ENCODE measurements around the gene COL9A1. TPM values are rescaled to one million over a fixed set of nuclear protein-coding genes. Genes with fewer than 3 reads are reported as not detected.

Gene COL9A1
- polyA plus RNA-seq, 1 experiment = not detected

- ChIA-PET POLR2A (no interaction called here), CTCF (interaction anchor here (0.8 to 3.9 kb wide), 5 partner anchors 9 to 147 kb away, joined by 3 to 55 read pairs (median 16); no protein-coding TSS in a partner anchor)
- no peaks in the 10 kb centered on the region for H3K36me3 ChIP-seq (ENCODE audit: control insufficient read depth, insufficient read depth, low read length)
- no peak overlapping the region for H3K4me3 ChIP-seq (ENCODE audit: low read depth, low read length)
- no peak for TF ChIP-seq CTCF (IDR thresholded peaks at IDR 0.05; ENCODE audit: insufficient read depth, low read depth, low read length)
- no peaks in the 10 kb centered on the region for H3K27me3 ChIP-seq (ENCODE audit: control insufficient read depth, insufficient read depth, low read length)
- no peak for DNase-seq (ENCODE audit: low read depth)
Observed at GRCh38 chr6:70222439-70222749, 80.5 kb downstream of the COL9A1 start.

- H3K27me3 ChIP-seq (ENCODE audit: control insufficient read depth, insufficient read depth, low read length) = no peaks in the 10 kb centered on the region
- no peaks in the 10 kb centered on the region for H3K36me3 ChIP-seq (ENCODE audit: control insufficient read depth, insufficient read depth, low read length)
- ChIA-PET CTCF (interaction anchor here (0.6 to 3.9 kb wide), 24 partner anchors 10 to 796 kb away, joined by 3 to 55 read pairs (median 4); no protein-coding TSS in a partner anchor), POLR2A (no interaction called here)
- no peak overlapping the region for H3K4me3 ChIP-seq (ENCODE audit: low read depth, low read length)
- no peak for TF ChIP-seq CTCF (IDR thresholded peaks at IDR 0.05; ENCODE audit: insufficient read depth, low read depth, low read length)
- DNase-seq (ENCODE audit: low read depth) = no peak
Observed at GRCh38 chr6:70221715-70222438, 81.0 kb downstream of the COL9A1 start.

GRCh38 chr6:70221025-70221714 is 81.7 kb downstream of the COL9A1 start:
- ChIA-PET POLR2A (no interaction called here), CTCF (interaction anchor here (0.6 to 3.9 kb wide), 27 partner anchors 9 to 797 kb away, joined by 3 to 55 read pairs (median 4); no protein-coding TSS in a partner anchor)
- H3K36me3 ChIP-seq (ENCODE audit: control insufficient read depth, insufficient read depth, low read length) = no peaks in the 10 kb centered on the region
- no peaks in the 10 kb centered on the region for H3K27me3 ChIP-seq (ENCODE audit: control insufficient read depth, insufficient read depth, low read length)
- no peak overlapping the region for H3K4me3 ChIP-seq (ENCODE audit: low read depth, low read length)
- no peak for DNase-seq (ENCODE audit: low read depth)
- peak; percentile 63 for TF ChIP-seq CTCF (IDR thresholded peaks at IDR 0.05; ENCODE audit: insufficient read depth, low read depth, low read length)

- Histone ChIP-seq H3K27me3 (ENCODE audit: control insufficient read depth, insufficient read depth, low read length) (no peaks in the 10 kb centered on the region), H3K4me3 (ENCODE audit: low read depth, low read length) (no peak overlapping the region), H3K36me3 (ENCODE audit: control insufficient read depth, insufficient read depth, low read length) (no peaks in the 10 kb centered on the region)
- ChIA-PET POLR2A (no interaction called here), CTCF (interaction anchor here (0.7 to 3.9 kb wide), 8 partner anchors 8 to 736 kb away, joined by 3 to 55 read pairs (median 9); no protein-coding TSS in a partner anchor)
- no peak for TF ChIP-seq CTCF (IDR thresholded peaks at IDR 0.05; ENCODE audit: insufficient read depth, low read depth, low read length)
- DNase-seq (ENCODE audit: low read depth) = no peak
Observed at GRCh38 chr6:70219943-70220613, 82.8 kb downstream of the COL9A1 start.

GRCh38 chr6:70216767-70217166 is 86.1 kb downstream of the COL9A1 start:
- H3K27me3 ChIP-seq (ENCODE audit: control insufficient read depth, insufficient read depth, low read length) = peaks cover 2% of the 10 kb centered on the region; the same call in 1 of the 2 replicates
- ChIA-PET CTCF (no interaction called here), POLR2A (no interaction called here)
- no peak for DNase-seq (ENCODE audit: low read depth)
- no peaks in the 10 kb centered on the region for H3K36me3 ChIP-seq (ENCODE audit: control insufficient read depth, insufficient read depth, low read length)
- no peak for TF ChIP-seq CTCF (IDR thresholded peaks at IDR 0.05; ENCODE audit: insufficient read depth, low read depth, low read length)
- no peak overlapping the region for H3K4me3 ChIP-seq (ENCODE audit: low read depth, low read length)
